HTR-8/SVneo (cell line): ENCODE results near the gene NF2.

Source experiments
- DNase-seq: peaks from one replicate; pipeline ENCODE4 v3.0.0; 2011; ENCODE audit warnings: low spot score, mixed read lengths; ENCODE audit not compliant: insufficient read length
- FAIRE-seq: peaks from 2 replicates; lab custom pipeline; 2011; peaks lifted over from hg19 to GRCh38; lab: Jason Lieb, UNC

Gene NF2

DNA sequence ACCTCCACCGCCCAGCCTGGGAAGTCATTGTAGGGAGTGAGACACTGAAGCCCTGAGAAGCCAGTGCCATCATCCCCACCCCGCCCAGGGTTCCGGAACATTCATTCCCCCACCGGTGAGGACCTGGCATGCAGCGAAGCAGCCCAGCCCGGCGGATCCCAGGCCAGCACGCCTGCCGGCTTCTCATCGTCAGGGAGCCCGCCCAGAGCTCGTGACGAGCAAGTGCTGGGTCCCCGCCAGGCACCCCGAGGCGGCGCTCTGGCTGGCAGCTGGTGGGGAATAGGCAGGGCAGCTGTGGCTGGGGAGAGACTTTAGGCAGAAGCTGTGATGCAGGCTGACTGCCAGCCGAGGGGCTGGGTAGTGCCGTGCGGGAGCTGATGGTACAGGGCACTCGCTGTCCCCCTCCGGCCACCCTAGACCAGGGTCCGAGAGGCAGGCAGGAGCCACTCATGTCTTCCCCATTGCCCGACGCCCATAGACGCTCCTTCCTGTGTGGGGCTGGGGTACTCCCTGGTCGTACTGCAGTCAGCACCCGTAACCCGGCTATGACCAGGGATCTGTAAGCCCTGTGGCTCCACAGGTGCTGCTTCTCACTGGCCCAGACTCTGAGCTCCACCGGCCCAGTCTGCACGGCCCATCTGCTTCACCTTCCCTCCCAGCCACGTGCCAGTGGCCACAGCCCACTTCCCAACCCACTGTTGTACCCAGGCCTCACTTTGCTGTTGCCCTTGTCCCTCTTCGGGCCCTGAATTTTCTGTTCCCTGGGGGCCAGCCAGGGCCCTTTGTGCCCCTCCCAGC, 91.9 kb downstream of the NF2 start:
- no peak for DNase-seq
- FAIRE-seq, result no peak

DNA sequence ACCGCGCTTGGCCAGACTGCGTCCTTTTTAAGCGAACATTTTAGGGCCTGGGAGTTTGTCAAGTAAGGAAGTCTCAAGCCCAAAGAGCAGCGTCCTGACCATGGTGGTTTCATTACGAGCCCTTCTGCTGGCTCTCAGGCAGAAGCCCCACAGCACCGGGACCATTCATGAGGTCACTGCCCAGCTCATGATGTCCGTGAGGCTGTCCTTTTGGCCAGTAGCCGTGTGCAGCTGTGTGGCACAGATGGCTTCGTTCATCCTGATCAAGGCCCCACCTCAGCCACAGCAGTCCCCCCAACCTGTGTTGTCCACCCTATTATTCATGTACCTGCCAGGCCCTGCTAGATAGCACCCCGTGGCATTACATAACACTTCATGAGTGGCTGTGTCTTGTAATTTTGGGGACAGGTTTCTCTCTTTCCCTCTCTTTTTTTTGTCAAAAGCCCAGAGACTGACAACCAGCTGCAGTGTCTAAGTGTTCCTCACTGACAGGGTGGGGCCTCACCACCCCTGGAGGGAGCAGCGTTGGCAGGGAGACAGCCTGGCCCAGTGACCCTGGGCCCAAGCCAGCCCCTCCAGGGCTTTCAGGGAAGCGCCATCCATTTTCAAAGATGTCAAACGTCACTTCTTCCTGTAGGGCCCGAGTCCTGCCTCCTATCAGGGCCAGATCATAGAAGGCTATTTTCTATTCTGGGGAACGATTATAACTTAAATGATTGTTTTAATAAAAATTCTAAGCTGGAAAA, 94.6 kb downstream of the NF2 start:
- DNase-seq (no peak), FAIRE-seq (no peak)

DNA sequence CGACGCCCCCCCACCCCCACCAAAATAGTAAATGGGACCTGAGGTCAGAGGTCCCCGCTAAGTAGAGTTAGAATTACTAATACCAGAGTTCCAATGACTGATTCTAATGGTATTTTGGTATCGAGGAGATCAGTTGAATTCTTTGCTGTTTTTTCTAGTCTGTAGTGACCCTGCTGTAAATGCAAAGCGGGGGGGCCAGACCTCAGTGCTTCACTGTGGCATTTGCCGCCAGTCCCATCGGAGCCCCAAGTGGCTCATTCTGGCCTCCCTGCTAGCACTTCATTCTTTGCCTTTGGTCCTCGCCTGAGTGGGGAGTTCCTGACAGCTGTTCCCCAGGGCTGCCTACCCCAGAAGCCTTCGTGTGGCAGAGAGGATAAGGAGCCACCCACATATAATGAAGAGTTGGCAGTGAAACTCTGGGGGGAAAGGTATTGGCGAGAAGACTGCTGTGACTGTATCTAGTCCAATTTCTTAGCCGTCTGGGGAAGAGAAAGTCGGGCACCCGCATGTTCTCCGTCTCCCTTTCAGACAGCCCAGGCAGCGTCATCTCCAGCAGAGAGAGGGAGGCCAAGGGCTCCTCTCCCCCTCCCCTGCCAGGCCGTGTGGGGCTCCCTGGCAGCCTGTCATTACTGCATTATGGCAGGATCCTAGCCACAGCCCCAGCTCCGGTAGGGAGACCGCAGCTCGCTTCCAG, 96.9 kb downstream of the NF2 start:
- no peak for DNase-seq
- no peak for FAIRE-seq

DNA sequence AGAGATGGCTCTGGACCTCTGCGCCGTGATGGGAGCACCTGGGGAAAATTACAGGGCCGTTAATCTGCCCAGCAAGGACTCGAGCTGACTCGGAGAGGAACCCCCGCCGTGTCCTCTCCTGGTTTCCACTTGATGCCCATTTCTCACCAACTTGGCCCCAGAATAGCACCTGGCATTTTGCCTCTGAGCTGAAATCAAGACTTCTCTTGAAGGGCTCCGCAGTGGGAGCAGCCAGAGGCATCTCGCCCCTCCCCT, 97.4 kb downstream of the NF2 start:
- FAIRE-seq, result no peak
- DNase-seq, result no peak

DNA sequence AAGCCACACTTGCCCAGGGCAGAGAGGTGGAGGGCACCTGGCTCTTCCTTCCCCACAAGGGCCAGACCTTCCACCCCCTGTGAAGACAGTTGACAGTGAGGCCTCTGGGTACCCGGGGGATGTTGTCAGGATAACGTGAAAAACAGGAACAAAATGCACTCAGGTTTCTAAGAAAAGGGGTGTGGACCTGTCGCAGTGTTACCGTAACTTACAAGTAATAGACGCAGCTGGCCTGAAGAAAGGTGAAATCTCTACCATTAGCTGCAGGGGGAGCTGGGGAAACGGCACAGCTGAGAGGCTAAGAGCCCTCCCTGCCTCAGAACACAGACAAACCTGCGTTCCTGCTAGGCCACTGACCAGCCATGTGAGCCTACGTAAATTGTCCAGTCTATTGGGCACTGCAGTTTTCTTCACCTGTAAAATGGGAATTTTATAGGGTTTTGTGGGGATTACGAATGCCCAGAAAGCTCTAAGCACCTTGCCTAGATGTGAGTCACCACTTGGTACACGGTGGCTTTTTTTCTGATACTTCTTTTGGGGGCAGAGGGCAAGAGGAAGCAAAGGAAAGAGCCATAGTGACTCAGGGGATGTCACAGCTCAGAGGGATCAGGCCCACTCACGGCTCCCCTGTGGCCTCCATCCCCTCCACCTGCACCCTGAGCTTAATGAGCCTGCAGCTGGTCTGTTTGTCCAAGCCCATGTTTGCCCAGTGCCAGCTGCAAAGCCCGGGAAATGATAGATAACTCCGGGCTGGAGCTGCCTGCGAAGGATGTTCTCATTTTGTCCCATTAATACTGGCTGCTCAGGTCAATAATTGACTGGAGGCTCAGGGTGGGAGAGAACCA, 97.9 kb downstream of the NF2 start:
- FAIRE-seq (no peak), DNase-seq (no peak)

DNA sequence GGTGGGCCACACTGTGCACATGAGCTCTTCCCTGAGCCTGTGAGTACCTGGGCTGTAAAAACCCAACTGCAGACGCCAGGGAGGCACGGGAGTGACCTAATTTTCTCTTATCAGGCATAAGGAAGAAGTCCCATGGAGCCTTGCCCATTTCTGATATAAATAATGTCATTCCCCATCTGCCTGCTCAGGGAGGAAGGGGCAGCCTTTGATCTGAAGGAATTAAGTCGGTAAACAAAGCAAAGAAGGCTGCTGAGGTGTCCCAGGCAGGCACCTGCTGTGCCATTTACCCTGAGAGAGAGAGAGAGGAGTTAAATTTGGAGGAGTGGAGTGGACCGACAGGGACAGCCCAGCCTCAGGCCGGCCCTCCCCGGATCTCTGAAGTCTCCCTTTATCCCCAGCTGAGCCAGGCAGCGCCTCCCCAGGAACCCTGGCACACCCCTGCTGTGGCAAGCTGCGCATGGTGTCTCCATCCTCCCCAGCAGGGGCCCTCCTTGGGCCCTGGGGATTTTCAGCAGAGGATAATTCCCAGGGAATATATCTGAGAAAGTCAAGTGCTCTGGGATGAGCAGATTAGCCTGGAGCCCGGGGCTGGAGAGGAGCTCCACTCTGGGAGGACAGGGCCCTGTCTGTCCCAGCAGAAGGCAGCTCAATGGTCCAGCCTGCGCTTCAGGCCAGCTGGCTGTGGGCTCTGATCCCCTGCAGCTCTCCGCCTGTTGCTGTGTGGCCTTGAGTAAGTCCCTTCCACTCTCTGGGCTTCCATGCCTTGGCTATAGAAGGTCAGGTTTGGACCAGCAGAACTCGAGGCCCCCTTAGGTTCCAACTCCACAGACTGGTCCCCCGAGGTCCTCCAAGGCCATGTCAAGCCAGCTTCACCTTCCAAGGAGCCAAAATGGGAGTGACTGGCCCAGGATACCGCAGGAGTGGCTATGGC, 98.8 kb downstream of the NF2 start:
- no peak for FAIRE-seq

DNA sequence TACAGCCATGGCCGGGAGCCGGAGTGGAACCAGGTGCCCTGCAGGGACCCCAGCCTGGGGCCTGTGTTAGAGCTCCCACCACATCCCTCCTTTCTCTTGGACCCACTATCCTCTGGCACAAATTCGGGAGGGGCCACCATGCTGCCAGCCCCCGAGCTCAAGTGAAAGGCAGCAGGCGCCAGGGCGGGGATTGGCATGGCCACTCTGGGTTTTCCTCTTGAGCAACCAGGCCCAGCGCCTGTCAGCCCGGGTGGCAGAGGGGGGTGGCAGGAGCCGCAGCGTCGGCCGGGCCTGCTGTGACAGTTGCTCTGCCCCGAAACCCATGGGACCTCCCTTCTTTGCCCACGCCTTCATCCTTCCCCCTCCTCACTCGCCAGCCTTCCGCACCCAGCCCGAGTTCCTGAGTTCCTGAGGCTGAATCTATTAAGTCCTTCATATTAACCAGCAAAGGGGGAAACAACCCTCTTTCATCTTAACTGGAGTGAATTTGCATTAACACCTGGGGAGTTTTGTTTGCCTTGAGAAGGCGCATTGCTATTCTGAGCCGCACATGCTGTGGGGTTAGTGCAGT, 99.6 kb downstream of the NF2 start:
- DNase-seq (no peak), FAIRE-seq (no peak)

More for the DNA sequence above, 98.8 kb downstream of the NF2 start:
- no peak for DNase-seq

DNA sequence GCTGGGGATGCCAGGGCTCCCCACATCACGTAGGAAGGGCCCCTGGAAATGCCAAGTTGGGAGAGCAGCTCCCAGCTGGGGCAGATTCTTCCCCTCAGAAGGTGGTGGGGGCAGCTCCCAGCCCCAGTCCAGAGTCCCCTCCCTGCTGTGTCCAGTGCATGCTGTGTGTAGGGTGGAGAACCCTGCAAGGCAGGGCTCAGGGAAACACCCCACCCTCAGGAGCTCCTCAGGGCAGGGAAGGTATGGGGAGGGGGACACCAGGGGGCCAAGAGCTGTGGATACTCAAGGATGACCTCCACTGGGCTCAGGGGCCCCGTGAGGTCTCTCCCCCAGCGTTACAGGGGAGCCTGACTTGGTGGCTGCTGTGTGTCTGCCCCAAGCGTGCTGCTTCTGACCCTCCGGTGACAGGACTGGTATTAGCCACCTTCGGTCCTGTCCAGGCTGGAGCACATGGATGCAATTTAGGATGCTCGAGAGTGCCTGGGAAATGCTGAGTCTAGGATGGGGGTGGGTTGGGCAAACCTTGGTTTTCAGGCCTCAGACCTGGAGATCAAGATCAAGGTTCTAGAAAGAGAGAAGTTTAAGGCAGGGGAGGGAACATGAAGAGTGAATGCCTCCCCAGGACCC, 100.2 kb downstream of the NF2 start:
- DNase-seq (no peak), FAIRE-seq (no peak)

DNA sequence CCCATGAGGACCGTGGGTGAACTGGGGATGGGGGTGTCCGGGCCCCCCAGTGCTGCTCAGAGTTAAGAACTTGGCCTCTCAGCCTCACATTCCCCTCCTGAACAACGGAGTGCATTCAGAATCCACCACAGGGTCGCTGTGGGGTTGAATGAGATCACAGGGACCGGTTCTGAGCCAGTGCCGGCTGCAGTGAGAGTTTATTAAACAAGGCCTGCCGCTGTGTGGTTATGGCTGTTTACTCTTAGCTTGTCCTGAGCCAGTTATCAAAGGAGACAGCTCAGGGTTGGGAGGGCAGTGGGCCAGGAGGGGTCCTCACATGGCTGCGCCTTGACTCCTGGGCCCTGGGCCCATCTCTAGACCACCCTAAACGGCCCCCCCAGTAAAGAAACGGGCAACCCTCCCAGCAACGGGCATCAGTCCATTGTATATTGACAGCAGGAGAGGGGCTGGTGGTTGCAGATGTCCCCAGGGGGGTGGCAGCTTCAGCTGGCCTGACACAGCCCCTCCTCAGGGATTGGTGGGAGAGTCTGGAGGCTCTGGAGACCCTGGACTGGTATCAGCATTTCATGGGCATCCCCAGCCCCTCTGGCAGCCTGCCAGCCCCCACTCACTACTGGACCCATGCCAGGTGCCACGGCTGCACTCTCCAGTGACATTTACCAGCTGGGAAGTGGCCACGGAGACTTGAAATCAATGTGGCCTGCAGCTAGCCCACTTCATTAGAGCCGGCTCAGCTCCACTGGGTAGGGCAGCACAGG, 101.3 kb downstream of the NF2 start:
- no peak for DNase-seq

DNA sequence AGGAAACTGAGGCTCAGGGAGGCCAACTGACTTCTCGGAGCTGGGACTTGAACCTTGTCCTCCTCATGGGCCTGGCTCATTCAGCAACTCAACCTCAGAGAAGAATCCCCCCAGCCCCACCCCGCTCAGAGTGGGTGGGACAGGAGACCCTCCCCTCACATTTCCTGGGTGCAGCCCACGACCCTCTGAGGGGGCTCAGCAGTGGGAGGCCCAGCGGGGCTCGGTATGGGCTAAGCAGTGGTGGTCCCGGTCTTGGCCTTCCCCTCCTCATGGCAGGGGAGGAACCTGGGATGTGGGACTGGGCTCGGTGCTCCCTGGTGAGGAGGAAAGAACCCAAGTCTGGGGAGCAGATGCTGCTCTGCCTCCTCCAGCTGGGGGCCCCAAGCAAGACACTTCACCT, 102.2 kb downstream of the NF2 start:
- FAIRE-seq, result no peak
- no peak for DNase-seq

More for the DNA sequence above, 101.3 kb downstream of the NF2 start:
- FAIRE-seq, result no peak

DNA sequence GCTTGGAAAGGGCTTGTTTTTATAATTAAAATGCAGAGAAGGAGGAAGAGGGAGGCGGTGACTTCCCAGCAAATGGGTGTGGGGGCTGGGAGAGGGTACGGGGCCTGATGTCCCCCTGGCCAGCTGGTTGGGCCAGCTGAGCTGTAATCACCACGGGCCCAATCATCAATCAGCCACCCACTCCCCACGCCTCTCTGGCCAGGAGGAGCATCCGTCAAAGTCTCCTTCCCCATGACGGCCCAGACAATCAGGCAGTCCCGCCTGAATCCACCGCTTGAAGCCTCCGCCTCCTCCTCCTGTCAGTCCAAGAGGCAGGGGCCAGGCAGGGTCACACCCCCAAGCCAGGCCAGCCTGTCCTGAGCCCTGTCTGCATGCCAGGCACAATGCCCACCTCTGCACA, 103.1 kb downstream of the NF2 start:
- no peak for FAIRE-seq
- no peak for DNase-seq

DNA sequence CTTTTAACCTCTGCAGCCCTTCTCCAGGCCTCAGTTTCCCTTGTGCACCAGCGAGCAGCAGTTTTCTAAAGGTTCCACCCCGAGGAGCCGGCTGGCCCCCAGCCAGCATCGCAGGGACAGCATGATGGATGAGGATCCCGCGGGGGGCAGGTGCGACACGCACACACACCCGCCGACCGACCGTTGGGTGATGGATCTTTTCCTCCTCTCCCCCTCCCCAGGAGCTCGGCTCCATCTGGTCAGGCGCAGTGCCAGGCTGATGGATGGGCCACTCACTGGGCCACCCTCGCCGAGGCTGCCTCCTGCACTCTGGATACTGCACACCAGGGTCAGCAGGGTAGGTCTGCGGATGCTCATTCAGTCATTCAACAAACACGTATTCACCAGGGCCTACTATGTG, 103.6 kb downstream of the NF2 start:
- DNase-seq (no peak), FAIRE-seq (no peak)

DNA sequence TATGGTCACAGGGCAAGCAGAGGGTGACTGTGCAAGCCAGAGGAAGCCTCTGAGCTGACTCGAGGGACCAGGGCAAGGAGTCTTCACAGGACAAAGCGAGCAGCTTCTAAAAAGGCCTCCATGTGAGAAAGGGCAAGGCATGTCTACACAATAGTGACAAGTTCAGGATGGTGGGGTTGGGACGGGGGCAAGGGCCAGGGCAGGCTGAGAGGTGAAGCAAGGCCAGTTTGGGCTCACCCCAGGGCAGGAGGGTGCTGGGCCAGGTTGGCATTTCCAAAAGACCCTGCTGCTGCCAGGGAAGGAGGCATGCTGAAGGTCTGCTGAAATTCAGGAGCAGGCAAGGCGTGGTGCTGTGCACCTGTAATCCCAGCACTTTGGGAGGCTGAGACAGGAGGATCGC, 104.0 kb downstream of the NF2 start:
- DNase-seq, result no peak
- FAIRE-seq, result no peak

DNA sequence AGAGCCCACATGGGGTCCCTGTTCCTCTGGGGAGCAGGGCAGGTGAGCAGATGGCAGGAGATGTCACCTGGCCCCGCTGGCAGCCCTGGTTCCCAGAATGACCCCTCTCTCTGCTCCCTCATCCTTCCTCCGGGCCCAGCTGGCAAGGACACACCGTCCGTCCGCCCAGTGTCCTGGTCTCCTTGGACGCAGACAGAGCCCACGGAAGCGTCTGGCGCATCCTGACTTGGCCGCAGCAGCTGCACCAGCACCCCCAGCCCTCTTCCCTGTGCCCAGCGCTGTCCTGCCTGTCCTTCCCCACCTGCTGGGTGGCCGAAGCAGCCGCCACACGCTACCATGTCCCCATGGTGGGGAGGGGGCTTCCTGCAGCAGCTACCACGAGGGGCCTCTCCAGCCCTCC, 106.8 kb downstream of the NF2 start:
- DNase-seq (no peak), FAIRE-seq (no peak)

DNA sequence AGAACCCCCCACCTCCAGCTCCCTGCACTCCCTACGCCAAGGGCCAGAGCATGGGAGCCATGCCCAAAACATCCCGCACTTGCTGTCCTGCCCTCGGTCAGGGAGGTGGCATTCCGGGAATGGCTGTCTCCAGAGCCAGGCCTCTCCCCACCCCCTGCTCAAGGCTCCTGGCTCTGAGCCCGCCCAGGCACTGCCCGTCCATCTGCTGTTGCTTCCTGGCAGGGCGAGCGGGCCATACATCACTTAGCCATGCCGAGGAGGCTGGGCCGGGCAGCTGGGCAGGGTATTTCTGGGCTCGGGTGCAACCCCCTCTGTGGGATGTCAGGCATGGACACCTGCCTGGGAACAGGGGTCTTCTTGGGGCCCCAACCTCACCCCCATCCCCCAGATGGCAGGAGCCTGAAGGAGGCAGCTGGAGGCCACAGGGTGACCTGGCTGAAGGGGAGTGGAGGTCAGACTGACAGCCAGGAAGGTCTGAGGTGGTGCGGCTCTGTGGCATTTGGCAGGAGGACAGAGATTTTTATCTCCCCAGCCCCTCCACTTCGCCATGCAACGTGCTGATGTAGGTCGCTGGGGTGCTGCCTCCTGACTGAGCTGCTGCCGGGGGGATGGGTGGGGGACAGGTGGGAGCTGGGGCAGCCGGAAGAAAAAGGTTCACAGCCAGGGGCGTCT, 107.6 kb downstream of the NF2 start:
- no peak for DNase-seq
- FAIRE-seq, result no peak

DNA sequence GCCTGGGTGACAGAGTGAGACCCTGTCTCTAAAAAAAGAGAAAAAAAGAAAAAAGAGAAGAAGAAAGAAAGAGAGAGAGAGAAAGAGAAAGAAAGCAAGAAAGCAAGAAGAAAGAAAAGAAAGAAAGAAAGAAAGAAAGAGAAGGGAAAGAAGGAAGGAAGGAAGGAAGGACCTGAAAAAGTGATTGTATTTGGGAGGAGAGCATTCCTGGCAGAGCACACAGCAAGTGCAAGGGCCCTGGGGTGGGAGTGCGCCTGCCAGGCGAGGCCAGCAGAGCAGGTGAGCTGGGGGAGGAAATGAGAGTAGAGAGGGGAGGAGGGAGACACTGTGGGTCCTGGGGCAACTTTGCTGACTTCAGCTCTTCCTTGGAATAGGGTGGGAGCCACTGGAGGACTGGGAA, 108.7 kb downstream of the NF2 start:
- DNase-seq (no peak), FAIRE-seq (no peak)

DNA sequence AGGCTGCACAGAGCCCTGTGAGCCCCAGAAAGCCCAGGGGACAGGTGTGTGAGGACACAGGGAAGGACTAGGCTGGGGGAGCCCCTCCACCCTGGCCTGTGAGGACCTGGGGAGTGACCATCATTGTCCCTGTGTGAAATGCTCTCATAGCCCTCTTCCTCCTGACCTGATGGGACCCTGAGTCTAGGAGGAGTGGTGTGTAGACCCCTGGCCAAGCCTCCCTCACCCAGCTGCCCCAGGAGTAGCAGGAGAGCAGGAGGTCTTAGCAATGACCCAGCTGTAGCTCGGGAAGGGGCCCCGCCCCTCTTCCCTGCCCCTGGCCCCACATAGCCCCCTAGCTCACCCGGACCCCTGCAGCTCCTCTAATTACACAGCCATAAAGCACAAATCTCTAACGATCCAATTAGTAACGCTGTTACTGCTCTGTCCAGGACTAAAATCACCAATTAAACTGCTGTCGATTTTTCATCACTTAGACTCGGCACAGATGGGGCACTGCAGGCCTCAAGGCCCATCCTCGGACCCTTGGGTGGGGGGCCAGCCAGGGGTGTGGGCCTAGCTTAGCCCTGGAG, 109.8 kb downstream of the NF2 start:
- DNase-seq (no peak), FAIRE-seq (no peak)
